Cerebellar cortex (tissue), 1 donor: ENCODE measurements around the gene ATXN2.
"Not testable (repeated sequence)": the region's sequence is repeated elsewhere in the genome, so short reads cannot be mapped to it uniquely, and the experiment has no call there.

Source experiments
- DNase-seq: peaks from one replicate; pipeline ENCODE4 v3.0.0-alpha.2; 2015; ENCODE audit warnings: low spot score

Gene ATXN2

DNA sequence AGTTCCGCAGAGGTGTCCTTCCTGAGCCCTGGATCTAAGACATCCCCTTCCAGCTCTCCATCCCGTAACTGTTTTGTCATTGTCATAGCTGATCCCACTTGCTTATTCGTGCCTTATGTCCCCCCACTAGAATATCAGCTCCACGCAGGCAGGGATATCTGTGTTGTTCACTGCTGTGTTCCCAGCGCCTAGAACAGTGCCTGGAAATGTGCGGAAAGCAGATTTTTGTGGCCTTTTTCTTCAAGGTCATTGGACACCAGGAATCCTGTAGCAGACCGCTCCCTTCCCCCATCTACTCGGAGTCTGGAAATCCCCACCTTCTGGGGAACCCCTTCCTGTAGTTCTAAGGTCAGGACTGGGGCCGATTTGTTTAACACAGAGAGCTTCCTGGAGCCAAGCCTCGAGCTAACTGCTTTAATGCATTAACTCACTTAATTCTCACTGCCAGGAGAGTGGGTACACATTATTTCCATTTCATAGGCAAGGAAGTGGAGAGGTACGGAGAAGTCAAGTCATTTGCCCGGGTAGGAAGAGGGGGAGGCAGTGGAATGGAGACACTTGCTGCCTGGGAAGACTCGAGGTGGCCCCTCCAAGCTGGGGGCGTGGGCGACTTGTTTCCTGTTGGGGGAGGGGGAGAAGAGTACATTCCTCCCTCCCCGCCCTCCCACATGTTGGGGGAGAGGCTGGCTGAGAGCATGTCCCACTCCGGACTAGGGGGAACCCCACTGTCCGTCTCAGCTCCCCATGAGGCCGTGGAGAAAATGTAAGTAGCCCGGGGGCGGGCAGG lies 194.6 kb downstream of the ATXN2 start:
- DNase-seq: peak; percentile 38

DNA sequence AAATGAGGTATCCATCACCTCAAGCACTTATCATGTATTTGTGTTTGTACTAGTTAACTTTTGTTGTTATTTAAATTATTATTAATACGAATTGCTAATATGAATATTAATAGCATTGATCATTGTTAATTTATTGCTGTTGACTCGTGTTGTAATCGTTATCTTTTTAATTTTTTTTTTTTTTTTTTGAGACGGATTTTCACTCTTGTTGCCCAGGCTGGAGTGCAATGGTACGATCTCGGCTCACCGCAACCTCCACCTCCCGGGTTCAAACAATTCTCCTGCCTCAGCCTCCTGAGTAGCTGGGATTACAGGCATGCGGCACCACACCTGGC lies 196.7 kb downstream of the ATXN2 start:
- not testable (repeated sequence) for DNase-seq
